Liver (tissue), 3 donors: ENCODE results near the gene GNAT1.
A peak's percentile ranks its signal among the peaks of the same experiment; 100 is the strongest.

Experiments
- ATF3 ChIP-seq: IDR thresholded peaks from 2 replicates; pipeline ENCODE4 v1.6.1; 2016; ENCODE audit warnings: antibody characterized with exemption
- HNF4A ChIP-seq, 2 donors: conservative IDR thresholded peaks; 2 replicates each; pipeline ENCODE4 v1.6.1; 2016; ENCODE audit warnings: antibody characterized with exemption in 2 of 2, mild to moderate bottlenecking in 2 of 2
- HNF4G ChIP-seq: IDR thresholded peaks from 2 replicates; pipeline ENCODE4 v1.6.1; 2016; ENCODE audit warnings: antibody characterized with exemption
- JUND ChIP-seq, 2 donors: IDR thresholded peaks; 2 replicates each; pipeline ENCODE4 v1.6.1; 2016; ENCODE audit warnings: antibody characterized with exemption in 2 of 2
- MAX ChIP-seq: IDR thresholded peaks from 2 replicates; pipeline ENCODE4 v1.6.1; 2016; ENCODE audit warnings: antibody characterized with exemption
- SP1 ChIP-seq: IDR thresholded peaks from 2 replicates; pipeline ENCODE4 v1.6.1; 2018; ENCODE audit warnings: antibody characterized with exemption, mild to moderate bottlenecking
- YY1 ChIP-seq: IDR thresholded peaks from 2 replicates; pipeline ENCODE4 v1.6.1; 2016; ENCODE audit warnings: antibody characterized with exemption, mild to moderate bottlenecking
- ZBTB33 ChIP-seq: IDR thresholded peaks from 2 replicates; pipeline ENCODE4 v1.6.1; 2016; ENCODE audit warnings: antibody characterized with exemption
- TF ChIP-seq, protein P1 (sequence below): fragments of 150-350 bp; IDR thresholded peaks from 2 replicates; pipeline ENCODE4 v1.5.1; 2017; ENCODE audit warnings: improper control_type of control experiment, low read depth, low read length; ENCODE audit not compliant: missing input control
- TF ChIP-seq, protein P2 (sequence below): IDR thresholded peaks from 2 replicates; pipeline ENCODE4 v1.6.1; 2016; ENCODE audit warnings: antibody characterized with exemption, mild to moderate bottlenecking
- donor health status: healthy.
- donor health status: healthy.

- TF ChIP-seq MAX: peak; percentile 60
- TF ChIP-seq, protein P1, sequence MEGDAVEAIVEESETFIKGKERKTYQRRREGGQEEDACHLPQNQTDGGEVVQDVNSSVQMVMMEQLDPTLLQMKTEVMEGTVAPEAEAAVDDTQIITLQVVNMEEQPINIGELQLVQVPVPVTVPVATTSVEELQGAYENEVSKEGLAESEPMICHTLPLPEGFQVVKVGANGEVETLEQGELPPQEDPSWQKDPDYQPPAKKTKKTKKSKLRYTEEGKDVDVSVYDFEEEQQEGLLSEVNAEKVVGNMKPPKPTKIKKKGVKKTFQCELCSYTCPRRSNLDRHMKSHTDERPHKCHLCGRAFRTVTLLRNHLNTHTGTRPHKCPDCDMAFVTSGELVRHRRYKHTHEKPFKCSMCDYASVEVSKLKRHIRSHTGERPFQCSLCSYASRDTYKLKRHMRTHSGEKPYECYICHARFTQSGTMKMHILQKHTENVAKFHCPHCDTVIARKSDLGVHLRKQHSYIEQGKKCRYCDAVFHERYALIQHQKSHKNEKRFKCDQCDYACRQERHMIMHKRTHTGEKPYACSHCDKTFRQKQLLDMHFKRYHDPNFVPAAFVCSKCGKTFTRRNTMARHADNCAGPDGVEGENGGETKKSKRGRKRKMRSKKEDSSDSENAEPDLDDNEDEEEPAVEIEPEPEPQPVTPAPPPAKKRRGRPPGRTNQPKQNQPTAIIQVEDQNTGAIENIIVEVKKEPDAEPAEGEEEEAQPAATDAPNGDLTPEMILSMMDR: no peak
- no peak for TF ChIP-seq JUND (IDR thresholded peaks at IDR 0.05)
- TF ChIP-seq ATF3: peak; percentile 45
- no peak for TF ChIP-seq ZBTB33
- TF ChIP-seq YY1: peak; percentile 51
- peak; percentile 49 to 74 for TF ChIP-seq HNF4A (conservative IDR thresholded peaks at IDR 0.05)
- TF ChIP-seq, protein P2, sequence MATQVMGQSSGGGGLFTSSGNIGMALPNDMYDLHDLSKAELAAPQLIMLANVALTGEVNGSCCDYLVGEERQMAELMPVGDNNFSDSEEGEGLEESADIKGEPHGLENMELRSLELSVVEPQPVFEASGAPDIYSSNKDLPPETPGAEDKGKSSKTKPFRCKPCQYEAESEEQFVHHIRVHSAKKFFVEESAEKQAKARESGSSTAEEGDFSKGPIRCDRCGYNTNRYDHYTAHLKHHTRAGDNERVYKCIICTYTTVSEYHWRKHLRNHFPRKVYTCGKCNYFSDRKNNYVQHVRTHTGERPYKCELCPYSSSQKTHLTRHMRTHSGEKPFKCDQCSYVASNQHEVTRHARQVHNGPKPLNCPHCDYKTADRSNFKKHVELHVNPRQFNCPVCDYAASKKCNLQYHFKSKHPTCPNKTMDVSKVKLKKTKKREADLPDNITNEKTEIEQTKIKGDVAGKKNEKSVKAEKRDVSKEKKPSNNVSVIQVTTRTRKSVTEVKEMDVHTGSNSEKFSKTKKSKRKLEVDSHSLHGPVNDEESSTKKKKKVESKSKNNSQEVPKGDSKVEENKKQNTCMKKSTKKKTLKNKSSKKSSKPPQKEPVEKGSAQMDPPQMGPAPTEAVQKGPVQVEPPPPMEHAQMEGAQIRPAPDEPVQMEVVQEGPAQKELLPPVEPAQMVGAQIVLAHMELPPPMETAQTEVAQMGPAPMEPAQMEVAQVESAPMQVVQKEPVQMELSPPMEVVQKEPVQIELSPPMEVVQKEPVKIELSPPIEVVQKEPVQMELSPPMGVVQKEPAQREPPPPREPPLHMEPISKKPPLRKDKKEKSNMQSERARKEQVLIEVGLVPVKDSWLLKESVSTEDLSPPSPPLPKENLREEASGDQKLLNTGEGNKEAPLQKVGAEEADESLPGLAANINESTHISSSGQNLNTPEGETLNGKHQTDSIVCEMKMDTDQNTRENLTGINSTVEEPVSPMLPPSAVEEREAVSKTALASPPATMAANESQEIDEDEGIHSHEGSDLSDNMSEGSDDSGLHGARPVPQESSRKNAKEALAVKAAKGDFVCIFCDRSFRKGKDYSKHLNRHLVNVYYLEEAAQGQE: peak; percentile 85
- TF ChIP-seq HNF4G: peak; percentile 19
- TF ChIP-seq SP1: peak; percentile 59
Measured at GRCh38 chr3:50205413-50206276, 14.2 kb downstream of the GNAT1 start.
